ENCODE measurements around the gene TUBB. TPM values are rescaled to one million over a fixed set of nuclear protein-coding genes. Genes with fewer than 3 reads are reported as not detected.

TUBB gene
- total and polyA plus RNA-seq, 9 of the 15 experiments (the other 6 are each of a cell fraction or from before 2014, with no cell fraction given): 971 to 2,870 (median 1,478) TPM

GRCh38 chr6:30767158-30767943, 47.2 kb downstream of the TUBB start (continued):
- TF ChIP-seq ZNF318 (IDR thresholded peaks at IDR 0.05; ENCODE audit: borderline replicate concordance in 1 of 2, low read depth in 1 of 2) (no peak), FOXP4 (CRISPR knock-in tag; IDR thresholded peaks at IDR 0.05; ENCODE audit: borderline replicate concordance) (peak; percentile 53; the same call in 1 of the 2 replicates), LCOR (CRISPR knock-in tag; IDR thresholded peaks at IDR 0.05) (peak; percentile 39; the same call in 1 of the 2 replicates), SMAD1 (IDR thresholded peaks at IDR 0.05; ENCODE audit: low read depth, low read length, partially characterized antibody) (no peak), CBFA2T2 (conservative IDR thresholded peaks at IDR 0.05) (peak; percentile 84), GTF2E2 (tag; IDR thresholded peaks at IDR 0.05) (peak; percentile 5; the same call in 1 of the 2 replicates), POLR2AphosphoS5 (IDR thresholded peaks at IDR 0.05; ENCODE audit: control insufficient read depth, insufficient read depth, low read depth, low read length) (peak; percentile 80), ATF7 (IDR thresholded peaks at IDR 0.05) (0 out of 2 replicates have a peak, but pooled peaks have one; percentile 30), TEAD1 (CRISPR knock-in tag; IDR thresholded peaks at IDR 0.05) (peak; percentile 43 to 97; a peak in 3 of 4 replicates), ILF3 (IDR thresholded peaks at IDR 0.05; ENCODE audit: borderline replicate concordance) (no peak), ETS1 (conservative IDR thresholded peaks at IDR 0.05; ENCODE audit: control insufficient read depth, low read depth, low read length) (0 out of 2 replicates have a peak, but pooled peaks have one; percentile 39)

Data from K562 (cell line).